ENCODE data around the gene FXR2.

The FXR2 gene

DNA sequence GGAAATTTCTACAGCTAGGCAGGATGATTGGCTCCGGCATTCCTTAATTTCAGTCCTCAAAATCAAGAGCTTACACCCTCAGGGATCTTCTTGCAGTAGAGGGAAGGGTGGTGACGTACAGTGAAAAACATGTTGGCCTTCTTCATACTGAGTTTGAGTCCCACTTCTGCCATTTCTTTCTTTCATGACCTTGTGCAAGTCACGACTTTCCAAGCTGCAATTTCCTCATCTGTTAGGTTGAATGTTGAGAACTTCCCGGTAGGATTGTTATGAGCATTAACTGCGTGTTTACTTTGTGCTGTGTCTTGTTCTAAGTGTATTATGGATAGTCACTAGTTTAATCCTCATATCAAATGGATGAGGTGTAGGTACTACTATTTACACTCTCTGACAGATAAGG is 45.1 kb downstream of the FXR2 start:
- no peak for DNase-seq

GRCh38 chr17:7563115-7563869 is 51.4 kb downstream of the FXR2 start:
- DNase-seq = no peak

- DNase-seq = no peak
Measured at GRCh38 chr17:7562208-7562605, 52.5 kb downstream of the FXR2 start.

DNA sequence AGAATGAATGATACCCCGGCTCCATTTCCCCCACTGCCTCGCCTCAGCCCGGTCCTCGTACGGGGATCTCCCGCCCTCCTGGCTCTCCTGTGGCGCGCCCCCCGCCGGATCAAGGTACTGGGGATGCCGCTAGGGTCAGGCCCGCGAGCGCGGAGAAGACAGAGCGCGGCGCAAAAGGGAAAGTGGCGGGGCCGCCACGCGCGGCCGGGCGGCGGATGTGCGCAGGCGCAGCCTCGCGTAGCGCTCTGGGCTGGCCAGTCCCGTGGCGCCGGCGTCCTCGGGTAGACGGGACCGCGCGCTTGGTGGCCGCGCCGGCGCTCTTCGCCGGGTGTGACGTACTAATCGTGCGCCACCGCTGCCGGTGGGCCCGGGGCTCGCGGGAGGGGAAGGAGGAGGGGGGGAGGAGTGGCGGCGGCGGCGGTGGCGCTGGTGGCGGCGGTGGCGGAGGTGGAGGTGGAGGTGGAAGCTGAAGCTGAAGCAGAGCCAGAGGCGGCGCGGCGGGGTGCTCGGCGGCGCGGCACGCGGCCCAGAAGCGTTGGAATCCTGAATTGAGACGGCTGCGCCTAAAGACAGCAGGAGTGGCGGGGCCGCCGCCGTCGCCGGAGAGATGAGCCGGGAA is 53.0 kb downstream of the FXR2 start, which contains the start of gene SENP3:
Gene SENP3, plus strand, starts transcription at position 331 of the 619 bp plus-strand sequence. CDS start 1,158 bp downstream, outside the sequence.
- no peak for DNase-seq

DNA sequence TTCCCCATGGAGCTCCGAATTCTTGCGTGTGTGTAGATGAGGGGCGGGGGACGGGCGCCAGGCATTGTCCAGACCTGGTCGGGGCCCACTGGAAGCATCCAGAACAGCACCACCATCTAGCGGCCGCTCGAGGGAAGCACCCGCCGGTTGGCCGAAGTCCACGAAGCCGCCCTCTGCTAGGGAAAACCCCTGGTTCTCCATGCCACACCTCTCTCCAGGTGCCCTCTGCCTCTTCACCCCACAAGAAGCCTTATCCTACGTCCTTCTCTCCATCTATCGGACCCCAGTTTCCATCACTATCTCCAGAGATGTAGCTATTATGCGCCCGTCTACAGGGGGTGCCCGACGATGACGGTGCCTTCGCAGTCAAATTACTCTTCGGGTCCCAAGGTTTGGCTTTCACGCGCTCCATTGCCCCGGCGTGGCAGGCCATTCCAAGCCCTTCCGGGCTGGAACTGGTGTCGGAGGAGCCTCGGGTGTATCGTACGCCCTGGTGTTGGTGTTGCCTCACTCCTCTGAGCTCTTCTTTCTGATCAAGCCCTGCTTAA is 53.6 kb downstream of the FXR2 start:
- DNase-seq = peak; percentile 41

DNA sequence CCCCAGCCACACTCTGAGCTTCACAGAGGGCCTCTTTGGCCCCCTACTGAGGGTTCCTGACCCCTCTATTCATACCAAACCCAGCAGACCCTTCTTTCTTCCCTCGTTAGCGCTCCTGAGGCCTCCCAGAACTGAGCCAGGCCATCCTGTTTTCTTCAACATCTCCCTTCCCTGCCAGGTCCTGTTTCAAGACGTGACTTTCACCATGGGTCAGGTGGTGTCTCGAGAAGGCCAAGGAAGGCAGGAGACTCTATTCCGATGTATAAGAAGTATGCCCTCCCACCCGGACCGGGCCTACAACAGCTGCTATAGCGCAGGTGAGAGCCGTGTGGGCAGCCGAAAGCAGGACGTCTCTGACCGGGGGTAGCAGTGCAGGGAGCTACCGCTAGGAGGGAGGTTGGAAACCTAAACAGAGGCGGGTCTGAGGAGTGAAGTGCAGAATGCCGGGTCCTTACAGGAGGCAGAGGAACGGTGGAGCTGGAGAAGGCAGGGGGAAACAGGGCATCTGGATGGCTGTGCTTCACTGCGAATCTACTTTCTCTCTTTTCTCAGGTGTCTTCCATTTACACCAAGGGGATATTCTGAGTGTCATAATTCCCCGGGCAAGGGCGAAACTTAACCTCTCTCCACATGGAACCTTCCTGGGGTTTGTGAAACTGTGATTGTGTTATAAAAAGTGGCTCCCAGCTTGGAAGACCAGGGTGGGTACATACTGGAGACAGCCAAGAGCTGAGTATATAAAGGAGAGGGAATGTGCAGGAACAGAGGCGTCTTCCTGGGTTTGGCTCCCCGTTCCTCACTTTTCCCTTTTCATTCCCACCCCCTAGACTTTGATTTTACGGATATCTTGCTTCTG is 54.3 kb downstream of the FXR2 start:
- DNase-seq = no peak

GRCh38 chr17:7559320-7560171 is 55.2 kb downstream of the FXR2 start:
- DNase-seq = no peak

DNA sequence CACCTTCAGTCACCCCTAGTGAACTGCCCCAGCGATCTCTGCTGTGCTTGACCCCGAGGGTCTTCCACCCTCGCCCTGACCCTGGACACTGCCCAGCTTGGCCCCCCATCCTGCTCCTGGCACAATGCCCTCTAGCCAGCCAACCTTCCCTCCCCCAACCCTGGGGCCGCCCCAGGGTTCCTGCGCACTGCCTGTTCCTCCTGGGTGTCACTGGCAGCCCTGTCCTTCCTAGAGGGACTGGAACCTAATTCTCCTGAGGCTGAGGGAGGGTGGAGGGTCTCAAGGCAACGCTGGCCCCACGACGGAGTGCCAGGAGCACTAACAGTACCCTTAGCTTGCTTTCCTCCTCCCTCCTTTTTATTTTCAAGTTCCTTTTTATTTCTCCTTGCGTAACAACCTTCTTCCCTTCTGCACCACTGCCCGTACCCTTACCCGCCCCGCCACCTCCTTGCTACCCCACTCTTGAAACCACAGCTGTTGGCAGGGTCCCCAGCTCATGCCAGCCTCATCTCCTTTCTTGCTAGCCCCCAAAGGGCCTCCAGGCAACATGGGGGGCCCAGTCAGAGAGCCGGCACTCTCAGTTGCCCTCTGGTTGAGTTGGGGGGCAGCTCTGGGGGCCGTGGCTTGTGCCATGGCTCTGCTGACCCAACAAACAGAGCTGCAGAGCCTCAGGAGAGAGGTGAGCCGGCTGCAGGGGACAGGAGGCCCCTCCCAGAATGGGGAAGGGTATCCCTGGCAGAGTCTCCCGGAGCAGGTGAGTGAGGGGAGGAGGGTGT is 56.0 kb downstream of the FXR2 start, which contains the start of gene TNFSF13:
Gene TNFSF13, plus strand, starts transcription at position 207 of the 776 bp plus-strand sequence. Its CDS starts 290 bp downstream, at position 497.
- no peak for DNase-seq

- DNase-seq = peak; percentile 31
Measured at GRCh38 chr17:7557775-7558543, 56.7 kb downstream of the FXR2 start.

GRCh38 chr17:7557147-7557764 is 57.4 kb downstream of the FXR2 start:
- no peak for DNase-seq

DNA sequence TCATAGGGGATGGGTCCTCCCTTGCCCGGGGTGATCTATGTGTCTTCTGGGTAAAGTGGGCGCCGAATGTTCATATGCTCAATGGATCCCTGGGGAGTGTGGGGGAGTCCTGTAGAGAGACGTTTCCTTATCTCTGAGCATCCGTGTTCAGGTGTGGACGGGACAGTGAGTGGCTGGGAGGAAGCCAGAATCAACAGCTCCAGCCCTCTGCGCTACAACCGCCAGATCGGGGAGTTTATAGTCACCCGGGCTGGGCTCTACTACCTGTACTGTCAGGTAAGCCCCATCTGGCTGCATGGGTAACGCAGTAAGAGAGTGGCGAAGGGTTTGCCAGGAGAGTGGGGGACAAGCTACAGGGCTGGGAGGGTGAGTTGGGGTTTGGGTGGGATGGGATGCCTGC is 58.1 kb downstream of the FXR2 start:
- DNase-seq = no peak

GRCh38 chr17:7555320-7555948 is 59.3 kb downstream of the FXR2 start:
- no peak for DNase-seq

DNA sequence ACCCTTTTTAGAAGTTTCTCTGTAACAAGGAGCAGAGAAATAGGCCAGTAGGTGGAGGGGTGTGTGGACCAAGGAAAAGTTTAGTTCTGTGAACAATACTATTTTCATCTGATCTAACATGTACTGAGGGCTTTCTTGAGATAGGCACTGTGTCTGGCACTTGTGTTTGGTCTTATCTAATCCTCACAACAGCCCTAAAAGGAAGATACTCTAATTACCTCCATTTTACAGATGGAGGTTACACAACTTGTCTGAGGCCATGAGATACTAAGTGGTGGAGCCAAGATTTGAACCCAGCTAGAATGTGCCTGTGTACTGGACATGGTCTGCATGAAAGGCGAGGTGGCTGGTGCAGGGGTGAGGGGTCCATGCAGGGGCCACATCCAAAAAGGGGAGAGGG is 61.3 kb downstream of the FXR2 start:
- no peak for DNase-seq

DNA sequence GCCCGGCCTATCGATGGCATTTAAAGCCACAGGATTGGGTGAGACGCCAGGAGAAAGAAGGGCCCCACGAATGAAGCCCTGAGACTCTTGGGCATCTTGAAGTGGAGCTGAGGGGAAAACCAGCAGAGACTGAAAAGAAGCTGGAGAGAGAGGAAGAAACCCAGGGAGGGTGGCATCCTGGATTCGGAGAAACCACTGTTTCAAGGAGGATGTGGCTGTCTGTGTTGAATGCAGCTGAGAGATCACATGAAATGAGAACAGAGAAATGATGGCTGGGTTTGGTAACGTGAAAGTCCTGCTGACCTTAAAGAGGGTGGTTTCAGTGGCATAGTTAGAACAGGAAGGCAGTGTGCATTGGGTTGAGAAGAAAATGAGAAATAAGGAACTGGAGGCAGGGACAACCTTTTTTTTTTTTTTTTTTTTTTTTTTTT is 62.1 kb downstream of the FXR2 start:
- DNase-seq = no peak

GRCh38 chr17:7551396-7551795 is 63.3 kb downstream of the FXR2 start:
- DNase-seq = no peak

DNA sequence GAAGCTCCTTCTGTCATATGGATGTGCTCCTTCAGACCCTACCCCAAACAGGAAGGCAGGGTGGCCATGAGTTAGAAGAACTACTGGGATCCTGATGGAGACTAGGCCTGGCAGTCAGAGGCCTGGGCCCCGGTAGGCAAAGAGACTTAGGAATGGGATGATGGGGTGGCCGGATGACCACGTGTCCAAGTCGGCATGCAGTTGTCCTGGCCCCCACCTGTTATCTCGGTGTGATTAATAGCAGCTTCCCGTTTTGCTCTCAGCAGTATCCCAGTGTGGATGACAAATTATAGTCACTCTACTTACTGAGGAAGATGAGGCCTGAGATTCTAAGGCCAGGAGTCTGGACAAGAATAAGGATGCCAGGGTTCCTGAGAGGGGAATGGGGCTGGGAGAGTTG is 64.4 kb downstream of the FXR2 start:
- DNase-seq = no peak

GRCh38 chr17:7549401-7550055 is 65.2 kb downstream of the FXR2 start:
- DNase-seq = no peak

GRCh38 chr17:7548585-7549400 is 65.9 kb downstream of the FXR2 start, which contains the start of gene TNFSF12:
TSS of gene TNFSF12 (plus strand) at chr17:7549058. CDS start at chr17:7549154, 96 bp downstream.
- no peak for DNase-seq
